Endothelial cell of umbilical vein (primary cell): Measurements from ENCODE around the gene PDLIM5.

Source experiments
- EZH2 ChIP-seq: IDR thresholded peaks from 2 replicates; pipeline ENCODE4 v1.6.1; 2012; ENCODE audit warnings: borderline replicate concordance, low read depth, mild to moderate bottlenecking, moderate library complexity, low read length, inconsistent platforms; ENCODE audit not compliant: severe bottlenecking
- JUN ChIP-seq: IDR thresholded peaks from 2 replicates; pipeline ENCODE4 v1.6.1; 2011; ENCODE audit warnings: borderline replicate concordance, low read depth; ENCODE audit not compliant: insufficient read length, insufficient read depth
- MAX ChIP-seq: IDR thresholded peaks from 2 replicates; pipeline ENCODE4 v1.6.1; 2011; ENCODE audit not compliant: insufficient read depth, insufficient read length
- POLR2A ChIP-seq: IDR thresholded peaks from 2 replicates; pipeline ENCODE4 v1.6.1; 2012; ENCODE audit warnings: low read depth, mild to moderate bottlenecking, control low read depth, low read length
- POLR2AphosphoS5 ChIP-seq: IDR thresholded peaks from 2 replicates; pipeline ENCODE4 v1.6.1; 2012; ENCODE audit warnings: low read depth, mild to moderate bottlenecking, control low read depth, low read length, moderate library complexity; ENCODE audit not compliant: insufficient read depth
- TF ChIP-seq, protein P1 (sequence below), 2 donors: IDR thresholded peaks; 1 replicate in 1 of 2; 2 replicates in 1 of 2; pipeline ENCODE4 v1.5.1; 2011; ENCODE audit warnings: low read length in 2 of 2, mild to moderate bottlenecking in 2 of 2, moderate library complexity in 2 of 2, control low read depth in 1 of 2, inconsistent platforms in 1 of 2, low read depth in 1 of 2; ENCODE audit not compliant: insufficient read depth in 1 of 2; ENCODE audit errors: extremely low read depth in 1 of 2

DNA sequence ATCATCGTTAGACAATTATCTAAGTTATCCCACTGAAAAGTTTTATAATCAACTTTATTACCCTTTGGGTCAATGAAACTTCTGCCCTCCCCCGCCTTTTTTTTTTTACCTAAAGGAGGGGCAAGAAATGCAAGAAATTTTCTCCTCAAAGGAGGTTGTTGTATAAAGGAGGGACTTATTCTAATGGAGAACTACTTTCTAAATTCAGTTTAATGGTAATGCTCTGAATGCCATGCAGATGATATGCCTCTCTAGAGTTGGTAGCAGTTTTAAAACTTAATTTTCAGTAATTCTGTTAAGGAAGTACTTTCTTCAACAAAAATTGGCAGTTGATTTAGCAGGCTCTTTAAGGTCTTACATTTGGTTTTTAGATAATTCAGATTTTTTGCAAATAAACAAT, 23.3 kb downstream of the PDLIM5 start:
- TF ChIP-seq MAX (no peak), POLR2AphosphoS5 (no peak), POLR2A (no peak), EZH2 (no peak), JUN (no peak)
- TF ChIP-seq, protein P1, sequence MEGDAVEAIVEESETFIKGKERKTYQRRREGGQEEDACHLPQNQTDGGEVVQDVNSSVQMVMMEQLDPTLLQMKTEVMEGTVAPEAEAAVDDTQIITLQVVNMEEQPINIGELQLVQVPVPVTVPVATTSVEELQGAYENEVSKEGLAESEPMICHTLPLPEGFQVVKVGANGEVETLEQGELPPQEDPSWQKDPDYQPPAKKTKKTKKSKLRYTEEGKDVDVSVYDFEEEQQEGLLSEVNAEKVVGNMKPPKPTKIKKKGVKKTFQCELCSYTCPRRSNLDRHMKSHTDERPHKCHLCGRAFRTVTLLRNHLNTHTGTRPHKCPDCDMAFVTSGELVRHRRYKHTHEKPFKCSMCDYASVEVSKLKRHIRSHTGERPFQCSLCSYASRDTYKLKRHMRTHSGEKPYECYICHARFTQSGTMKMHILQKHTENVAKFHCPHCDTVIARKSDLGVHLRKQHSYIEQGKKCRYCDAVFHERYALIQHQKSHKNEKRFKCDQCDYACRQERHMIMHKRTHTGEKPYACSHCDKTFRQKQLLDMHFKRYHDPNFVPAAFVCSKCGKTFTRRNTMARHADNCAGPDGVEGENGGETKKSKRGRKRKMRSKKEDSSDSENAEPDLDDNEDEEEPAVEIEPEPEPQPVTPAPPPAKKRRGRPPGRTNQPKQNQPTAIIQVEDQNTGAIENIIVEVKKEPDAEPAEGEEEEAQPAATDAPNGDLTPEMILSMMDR (IDR thresholded peaks at IDR 0.05; ENCODE audit: extremely low read depth in 1 of 2, insufficient read depth in 1 of 2, low read depth in 1 of 2, low read length in 2 of 2) = no peak
